ENCODE measurements around the gene CHST11. TPM values are rescaled to one million over a fixed set of nuclear protein-coding genes. Genes with fewer than 3 reads are reported as not detected.

Gene CHST11
- total and polyA plus RNA-seq, 10 of the 15 experiments (the other 5 are each of a cell fraction or from before 2014, with no cell fraction given): 1.9 to 38.1 (median 17.2) TPM

GRCh38 chr12:104724992-104725585 lies 268.3 kb downstream of the CHST11 start:
- intact Hi-C loops (cut with micrococcal nuclease; ENCODE audit: unreplicated experiment): loop anchor here (5.0 kb wide), 1 partner anchor 73 kb away; no protein-coding TSS in a partner anchor
- no peak overlapping the region for H3K27ac ChIP-seq (ENCODE audit: control insufficient read depth, insufficient read depth)
- H2AFZ ChIP-seq (ENCODE audit: control insufficient read depth, low read depth, low read length): no peak overlapping the region
- DNase-seq (ENCODE audit: low read depth, low spot score) (no peak), ATAC-seq (no peak), FAIRE-seq (no peak)
- H3K9ac ChIP-seq (ENCODE audit: control insufficient read depth, insufficient read depth, low read length): no peak overlapping the region
- no TSS peak for BruUV-seq (replicated peaks)
- H3K36me3 ChIP-seq (ENCODE audit: control insufficient read depth in 2 of 2, insufficient read depth in 2 of 2, low read length in 1 of 2): peaks cover 4 to 7% of the 10 kb centered on the region in 2 experiments; a peak in 2 of 4 replicates
- H3K9me3 ChIP-seq (replicated peaks; ENCODE audit: control insufficient read depth, insufficient read depth, low read length): no peaks in the 10 kb centered on the region
- no peaks in the 10 kb centered on the region for H3K27me3 ChIP-seq (replicated peaks in 1 of 2; ENCODE audit: control insufficient read depth in 2 of 2, insufficient read depth in 2 of 2, low read length in 1 of 2)
- no peaks in the 10 kb centered on the region for H4K20me1 ChIP-seq (ENCODE audit: control insufficient read depth, insufficient read depth)
- peaks cover 14% of the 10 kb centered on the region for H3K79me2 ChIP-seq (ENCODE audit: control insufficient read depth, insufficient read depth, low read length)
- SMC1A ChIA-PET (ENCODE audit: uncharacterized antibody, unreplicated experiment): interaction anchor here (1.0 to 1.2 kb wide), 2 partner anchors 16 to 104 kb away, joined by 4 to 5 read pairs; no protein-coding TSS in a partner anchor
- RAD21 ChIA-PET (ENCODE audit: unreplicated experiment): interaction anchor here (1.5 kb wide), 1 partner anchor 343 kb away, joined by 4 read pairs; no protein-coding TSS in a partner anchor
- 93% methylated on average over 12 of the region's 12 CpGs for WGBS (ENCODE audit: insufficient coverage, insufficient replicate concordance, low lambda C conversion rate, missing lambda C conversion rate)
- in situ Hi-C loops (cut with MboI): no loop called here
- TF ChIP-seq KAT2A (conservative IDR thresholded peaks at IDR 0.05; ENCODE audit: control insufficient read depth, low read depth, low read length): no peak
- peaks cover 31% of the 10 kb centered on the region for H3K4me1 ChIP-seq (ENCODE audit: control insufficient read depth, insufficient read depth, low read length)
- POLR2A ChIA-PET: interaction anchor here (0.6 kb wide), 1 partner anchor 200 kb away, joined by 3 read pairs; no protein-coding TSS in a partner anchor
- CTCF ChIA-PET: interaction anchor here (1.1 kb wide), 1 partner anchor 345 kb away, joined by 4 read pairs; no protein-coding TSS in a partner anchor
- H3K4me2 ChIP-seq (ENCODE audit: control insufficient read depth, insufficient read depth): no peak overlapping the region
- no peak overlapping the region for H3K4me3 ChIP-seq

GRCh38 chr12:104725610-104726009 lies 268.9 kb downstream of the CHST11 start:
- Histone ChIP-seq H3K4me2 (ENCODE audit: control insufficient read depth, insufficient read depth) (no peak overlapping the region), H3K79me2 (ENCODE audit: control insufficient read depth, insufficient read depth, low read length) (peaks cover 14% of the 10 kb centered on the region), H3K9me3 (replicated peaks; ENCODE audit: control insufficient read depth, insufficient read depth, low read length) (no peaks in the 10 kb centered on the region), H3K9ac (ENCODE audit: control insufficient read depth, insufficient read depth, low read length) (no peak overlapping the region), H2AFZ (ENCODE audit: control insufficient read depth, low read depth, low read length) (no peak overlapping the region), H3K36me3 (ENCODE audit: control insufficient read depth in 2 of 2, insufficient read depth in 2 of 2, low read length in 1 of 2) (peaks cover 4 to 7% of the 10 kb centered on the region in 2 experiments; a peak in 2 of 4 replicates), H4K20me1 (ENCODE audit: control insufficient read depth, insufficient read depth) (no peaks in the 10 kb centered on the region), H3K27ac (ENCODE audit: control insufficient read depth, insufficient read depth) (no peak overlapping the region), H3K27me3 (replicated peaks in 1 of 2; ENCODE audit: control insufficient read depth in 2 of 2, insufficient read depth in 2 of 2, low read length in 1 of 2) (no peaks in the 10 kb centered on the region), H3K4me3 (no peak overlapping the region), H3K4me1 (ENCODE audit: control insufficient read depth, insufficient read depth, low read length) (peaks cover 27% of the 10 kb centered on the region)
- ChIA-PET CTCF (interaction anchor here (1.0 to 1.1 kb wide), 2 partner anchors 14 to 345 kb away, joined by 3 to 4 read pairs; no protein-coding TSS in a partner anchor), SMC1A (ENCODE audit: uncharacterized antibody, unreplicated experiment) (interaction anchor here (1.0 to 1.2 kb wide), 2 partner anchors 16 to 104 kb away, joined by 4 to 5 read pairs; no protein-coding TSS in a partner anchor), RAD21 (ENCODE audit: unreplicated experiment) (interaction anchor here (1.2 to 1.5 kb wide), 2 partner anchors 9 to 344 kb away, joined by 3 to 4 read pairs; no protein-coding TSS in a partner anchor), POLR2A (interaction anchor here (0.9 kb wide), 1 partner anchor 53 kb away, joined by 3 read pairs; no protein-coding TSS in a partner anchor)
- in situ Hi-C loops (cut with MboI): no loop called here
- no peak for FAIRE-seq
- WGBS (ENCODE audit: insufficient coverage, insufficient replicate concordance, low lambda C conversion rate, missing lambda C conversion rate): 78% methylated on average over 3 of the region's 3 CpGs
- no peak for DNase-seq (ENCODE audit: low read depth, low spot score)
- BruUV-seq (replicated peaks): no TSS peak
- no peak for ATAC-seq
- intact Hi-C loops (cut with micrococcal nuclease; ENCODE audit: unreplicated experiment): no loop called here
- TF ChIP-seq ZBTB4 (CRISPR knock-in tag; IDR thresholded peaks at IDR 0.05) (no peak), TBL1XR1 (IDR thresholded peaks at IDR 0.05; ENCODE audit: low read depth, low read length) (no peak), CEBPZ (IDR thresholded peaks at IDR 0.05; ENCODE audit: low read depth, low read length) (no peak), ASH2L (IDR thresholded peaks at IDR 0.05; ENCODE audit: borderline replicate concordance, low read depth) (no peak), TCF12 (IDR thresholded peaks at IDR 0.05; ENCODE audit: low read depth, low read length) (no peak), ZBED1 (IDR thresholded peaks at IDR 0.05; ENCODE audit: borderline replicate concordance) (no peak), WRNIP1 (IDR thresholded peaks at IDR 0.05; ENCODE audit: borderline replicate concordance, low read depth, low read length) (no peak), TCF3 (IDR thresholded peaks at IDR 0.05; ENCODE audit: borderline replicate concordance, insufficient read depth, low read depth, low read length) (no peak)
